Panc1 (cell line): ENCODE results near the gene RPP38. TPM values are rescaled to one million over a fixed set of nuclear protein-coding genes. Genes with fewer than 3 reads are reported as not detected.

Experiments
- ATAC-seq: fragments of 200-7000 bp; cut with Tn5 transposase; 2 replicates; pipeline ENCODE4 v1.9.1; 2020; ENCODE audit warnings: mild to moderate bottlenecking, moderate library complexity
- BruUV-seq: library from RNA; stranded (reverse); fragments of 400-500 nt; replicated peaks from 2 replicates; lab custom pipeline; 2021; lab: Mats Ljungman, UMichigan
- CTCF ChIA-PET: fragments of 300-600 bp; sonication (Branson Sonifier 250); formaldehyde crosslinking; loops from one replicate; lab custom pipeline; 2022; ENCODE audit warnings: antibody characterized with exemption; lab: Charles Lee
- POLR2A ChIA-PET: fragments of 300-600 bp; sonication (Branson Sonifier 250); formaldehyde crosslinking; loops from one replicate; lab custom pipeline; 2022; ENCODE audit warnings: antibody characterized with exemption; lab: Charles Lee
- DNase-seq: peaks from one replicate; pipeline ENCODE4 v3.0.0-alpha.2; 2010; ENCODE audit warnings: low read depth, low spot score
- H3K27ac ChIP-seq: 2 replicates; pipeline ENCODE4 v1.5.1; 2011; ENCODE audit warnings: mild to moderate bottlenecking, low read length, inconsistent platforms
- H3K27me3 ChIP-seq: fragments of 200-500 bp; sonication (Bioruptor generic); 2 replicates; pipeline ENCODE4 v1.6.0; 2014; ENCODE audit warnings: low read length, inconsistent platforms; ENCODE audit not compliant: control insufficient read depth, insufficient read depth
- H3K36me3 ChIP-seq: fragments of 200-500 bp; sonication (Bioruptor generic); 2 replicates; pipeline ENCODE4 v1.5.1; 2014; ENCODE audit warnings: inconsistent platforms, mild to moderate bottlenecking, low read length, moderate library complexity; ENCODE audit not compliant: control insufficient read depth, insufficient read depth
- H3K4me1 ChIP-seq: 2 replicates; pipeline ENCODE4 v1.5.1; 2011; ENCODE audit warnings: inconsistent platforms, mild to moderate bottlenecking, low read length, moderate library complexity; ENCODE audit not compliant: control insufficient read depth, insufficient read depth
- H3K4me3 ChIP-seq, 2 experiments: 2 replicates each; pipeline ENCODE4 v1.5.1; 2011 to 2012; ENCODE audit warnings: low read depth in 2 of 2, low read length in 2 of 2, mild to moderate bottlenecking in 2 of 2, inconsistent platforms in 1 of 2, moderate library complexity in 1 of 2
- H3K9me3 ChIP-seq: fragments of 200-500 bp; sonication (Bioruptor generic); 2 replicates; pipeline ENCODE4 v1.5.1; 2014; ENCODE audit warnings: low read depth, mild to moderate bottlenecking, inconsistent platforms, low read length, moderate library complexity; ENCODE audit not compliant: control insufficient read depth, insufficient read depth
- CTCF ChIP-seq: fragments of 450-650 bp; IDR thresholded peaks from 2 replicates; pipeline ENCODE4 v1.5.1; 2017; ENCODE audit warnings: mild to moderate bottlenecking
- POLR2AphosphoS5 ChIP-seq: IDR thresholded peaks from 2 replicates; pipeline ENCODE4 v1.6.1; 2012; ENCODE audit warnings: mild to moderate bottlenecking, low read depth, low read length, moderate library complexity
- REST ChIP-seq, 2 experiments: IDR thresholded peaks; 2 replicates each; pipeline ENCODE4 v1.6.1; 2011 to 2012; ENCODE audit warnings: low read depth in 2 of 2, control low read depth in 1 of 2, low read length in 1 of 2, mild to moderate bottlenecking in 1 of 2, moderate library complexity in 1 of 2; ENCODE audit not compliant: insufficient read depth in 1 of 2
- SIN3A ChIP-seq: IDR thresholded peaks from 2 replicates; pipeline ENCODE4 v1.6.1; 2012; ENCODE audit warnings: low read depth, mild to moderate bottlenecking, low read length, moderate library complexity, borderline replicate concordance; ENCODE audit not compliant: insufficient read depth
- TCF7L2 ChIP-seq: IDR thresholded peaks from 2 replicates; pipeline ENCODE4 v1.6.1; 2011; ENCODE audit warnings: mild to moderate bottlenecking, low read depth, low read length, inconsistent platforms
- in situ Hi-C: cut with HindIII; loops from 2 replicates; pipeline ENCODE4 v1.10.0; 2016; ENCODE audit warnings: low sequenced_read_pairs, low pct_unique_long_range_greater_than_20kb
- intact Hi-C: fragments of 100-400 bp; cut with micrococcal nuclease; formaldehyde crosslinking; loops from one replicate; pipeline ENCODE4 v1.10.0; 2022; ENCODE audit not compliant: unreplicated experiment
- total RNA-seq: library from RNA; stranded (reverse); gene quantifications from one replicate; pipeline ENCODE4 v1.2.1, GENCODE V29; 2021; ENCODE audit not compliant: unreplicated experiment

The RPP38 gene
- total RNA-seq, 1 experiment from 2014 or later, result 19.9 TPM

GRCh38 chr10:15146366-15146765 is 49.2 kb downstream of the RPP38 start:
- Histone ChIP-seq H3K4me1 (no peaks in the 10 kb centered on the region), H3K9me3 (no peaks in the 10 kb centered on the region), H3K36me3 (no peaks in the 10 kb centered on the region), H3K27ac (no peak overlapping the region), H3K4me3 (no peak overlapping the region), H3K27me3 (no peaks in the 10 kb centered on the region)
- no peak for DNase-seq
- in situ Hi-C loops (no loop called here), intact Hi-C loops (no loop called here)
- ChIA-PET CTCF (interaction anchor here (0.6 kb wide), 1 partner anchor 20 kb away, joined by 4 read pairs; no protein-coding TSS in a partner anchor), POLR2A (interaction anchor here (0.7 kb wide), 1 partner anchor 32 kb away, joined by 6 read pairs; no protein-coding TSS in a partner anchor)
- ATAC-seq, result no peak
- BruUV-seq, result no TSS peak
- TF ChIP-seq CTCF (no peak), POLR2AphosphoS5 (no peak), TCF7L2 (no peak), REST (IDR thresholded peaks at IDR 0.05; ENCODE audit: insufficient read depth in 1 of 2, low read depth in 2 of 2, low read length in 1 of 2) (no peak), SIN3A (no peak)

GRCh38 chr10:15147594-15148392 is 50.6 kb downstream of the RPP38 start:
- ATAC-seq (no peak), DNase-seq (no peak)
- H3K36me3 ChIP-seq, result no peaks in the 10 kb centered on the region
- no peaks in the 10 kb centered on the region for H3K27me3 ChIP-seq
- no TSS peak for BruUV-seq
- no peaks in the 10 kb centered on the region for H3K9me3 ChIP-seq
- ChIA-PET POLR2A (no interaction called here), CTCF (interaction anchor here (0.7 kb wide), 1 partner anchor 602 kb away, joined by 10 read pairs; no protein-coding TSS in a partner anchor)
- H3K27ac ChIP-seq, result no peak overlapping the region
- H3K4me1 ChIP-seq, result no peaks in the 10 kb centered on the region
- no peak overlapping the region for H3K4me3 ChIP-seq
- in situ Hi-C loops, result no loop called here
- intact Hi-C loops, result no loop called here
- TF ChIP-seq POLR2AphosphoS5, result no peak
- TF ChIP-seq SIN3A, result no peak
- no peak for TF ChIP-seq CTCF
- TF ChIP-seq TCF7L2, result no peak
